Activated CD8-positive, alpha-beta memory T cell treated with anti-CD3 and anti-CD28 coated beads, Interleukin-2, amount 50 U/mL, for 1 hour (primary cell): Measurements from ENCODE around the gene CDK8.

Experiments
- DNase-seq: peaks from one replicate; pipeline ENCODE4 v3.0.0-alpha.2; 2020; ENCODE audit errors: extremely low read depth

The CDK8 gene

GRCh38 chr13:26382366-26382765 lies 128.4 kb downstream of the CDK8 start:
- DNase-seq, result no peak

DNA sequence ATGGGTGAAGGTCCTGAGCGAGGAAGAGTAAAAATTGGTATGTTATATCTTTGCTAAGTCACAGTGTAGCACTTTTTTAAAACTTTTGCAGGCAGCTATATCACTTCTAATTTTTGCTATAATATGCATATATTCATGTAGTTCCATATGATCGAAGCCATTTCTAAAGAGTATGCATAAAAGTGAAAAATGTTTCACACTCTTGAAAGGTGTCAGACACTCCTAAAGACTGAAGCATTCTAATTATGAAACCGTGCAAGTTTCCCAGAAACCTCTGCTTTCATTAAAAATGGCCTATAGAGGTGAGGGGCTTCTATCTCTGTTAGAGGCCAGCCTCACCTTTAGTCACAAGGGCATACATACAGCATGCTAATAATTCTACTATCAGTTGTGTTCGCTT lies 128.9 kb downstream of the CDK8 start:
- no peak for DNase-seq

- no peak for DNase-seq
Measured at GRCh38 chr13:26384587-26384986, 130.7 kb downstream of the CDK8 start.

DNA sequence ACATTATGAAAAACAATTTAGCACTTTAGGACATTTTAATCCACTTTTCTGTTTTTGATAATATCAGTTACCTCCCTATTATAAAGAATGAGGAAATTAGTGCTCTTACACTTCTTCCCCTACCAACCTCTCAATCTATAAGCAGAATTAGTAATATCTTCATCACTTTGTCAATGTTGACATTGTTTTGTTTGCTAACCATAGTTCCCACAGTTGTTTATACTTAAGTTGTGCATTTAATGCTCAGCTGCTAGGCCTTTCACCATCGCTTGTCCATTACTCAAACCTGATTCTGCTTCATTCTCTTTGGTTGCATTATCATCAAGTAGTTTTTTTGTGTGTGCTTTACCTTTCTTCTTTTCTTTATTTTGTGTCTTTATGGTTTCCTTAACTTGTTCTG lies 132.1 kb downstream of the CDK8 start:
- DNase-seq, result no peak

GRCh38 chr13:26390203-26390602 lies 136.3 kb downstream of the CDK8 start:
- no peak for DNase-seq

GRCh38 chr13:26400545-26400944 lies 146.6 kb downstream of the CDK8 start:
- no peak for DNase-seq

DNA sequence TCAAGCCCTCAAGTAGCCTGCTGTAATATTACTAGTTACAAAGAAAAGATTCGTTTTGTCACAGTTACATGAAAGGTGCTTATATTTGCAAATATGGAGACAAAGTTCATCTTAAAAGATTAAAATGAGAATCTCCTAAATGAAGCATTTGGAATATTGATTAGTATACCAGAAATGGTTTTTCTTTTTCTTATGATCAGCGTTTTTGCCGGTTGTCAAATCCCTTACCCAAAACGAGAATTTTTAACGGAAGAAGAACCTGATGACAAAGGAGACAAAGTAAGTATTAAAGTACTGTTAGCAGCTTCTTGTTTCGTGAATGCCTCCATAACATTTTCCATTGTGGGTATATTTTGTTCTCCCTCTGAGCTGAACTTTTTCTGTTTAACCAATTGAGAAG lies 147.1 kb downstream of the CDK8 start:
- DNase-seq, result no peak

DNA sequence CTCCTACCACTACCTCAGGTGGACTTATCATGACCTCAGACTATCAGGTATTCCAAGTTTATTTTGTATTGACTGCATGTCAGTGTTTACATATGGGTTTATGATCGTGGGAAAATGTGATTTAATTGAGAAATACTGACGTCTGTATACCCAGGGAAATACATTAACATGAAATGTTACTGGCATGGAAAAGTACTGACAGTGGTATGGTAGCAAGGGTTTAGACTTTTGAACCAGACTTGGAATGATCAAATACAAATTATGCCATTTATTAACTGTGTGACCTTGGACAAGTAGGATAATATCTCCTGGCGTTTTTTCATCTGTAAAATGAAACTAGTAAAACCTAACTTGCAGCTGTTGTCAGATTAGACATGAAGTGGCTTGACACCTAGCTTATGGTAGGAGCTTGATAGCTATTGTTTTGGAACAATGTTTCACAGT lies 147.7 kb downstream of the CDK8 start:
- DNase-seq, result no peak

GRCh38 chr13:26406791-26407190 lies 152.9 kb downstream of the CDK8 start:
- no peak for DNase-seq

GRCh38 chr13:26411206-26411605 lies 157.3 kb downstream of the CDK8 start:
- DNase-seq, result no peak

- no peak for DNase-seq
Measured at GRCh38 chr13:26412263-26412662, 158.3 kb downstream of the CDK8 start.

DNA sequence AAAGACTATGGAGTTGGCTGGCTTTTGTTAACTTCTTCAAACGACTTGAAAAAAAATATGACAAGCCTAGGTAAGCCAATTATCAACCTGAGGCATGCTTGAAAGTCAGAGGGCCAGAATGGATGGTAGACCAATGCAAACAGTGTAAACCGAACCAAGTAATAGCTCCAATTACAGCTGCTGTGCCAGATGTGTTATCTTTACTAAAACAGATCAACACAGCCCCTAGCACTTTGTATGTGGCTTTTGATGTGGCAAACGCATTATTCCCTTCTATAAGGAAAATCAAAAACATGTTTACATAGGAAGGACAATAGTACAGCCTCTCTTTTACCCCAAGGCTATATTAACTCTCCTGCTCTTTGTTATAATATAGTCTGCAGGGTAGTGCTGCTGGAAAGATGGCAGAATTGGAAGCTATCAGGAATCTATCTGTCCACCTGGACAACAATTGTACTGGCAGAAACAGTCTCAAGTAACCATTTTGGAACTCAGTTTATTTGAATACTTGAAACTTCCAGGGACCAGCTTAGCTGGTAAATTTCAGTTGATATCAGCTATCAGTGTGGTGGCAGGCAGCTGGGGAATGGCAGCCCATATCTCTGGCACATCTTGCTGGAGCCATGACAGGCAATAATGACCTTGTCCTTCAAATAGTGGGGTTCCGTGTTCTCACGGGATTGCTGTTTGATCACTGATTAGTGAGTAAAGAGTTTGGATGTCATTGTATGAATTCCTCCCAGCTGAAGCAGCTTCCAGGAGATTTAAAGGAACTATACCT lies 159.2 kb downstream of the CDK8 start:
- DNase-seq, result no peak

DNA sequence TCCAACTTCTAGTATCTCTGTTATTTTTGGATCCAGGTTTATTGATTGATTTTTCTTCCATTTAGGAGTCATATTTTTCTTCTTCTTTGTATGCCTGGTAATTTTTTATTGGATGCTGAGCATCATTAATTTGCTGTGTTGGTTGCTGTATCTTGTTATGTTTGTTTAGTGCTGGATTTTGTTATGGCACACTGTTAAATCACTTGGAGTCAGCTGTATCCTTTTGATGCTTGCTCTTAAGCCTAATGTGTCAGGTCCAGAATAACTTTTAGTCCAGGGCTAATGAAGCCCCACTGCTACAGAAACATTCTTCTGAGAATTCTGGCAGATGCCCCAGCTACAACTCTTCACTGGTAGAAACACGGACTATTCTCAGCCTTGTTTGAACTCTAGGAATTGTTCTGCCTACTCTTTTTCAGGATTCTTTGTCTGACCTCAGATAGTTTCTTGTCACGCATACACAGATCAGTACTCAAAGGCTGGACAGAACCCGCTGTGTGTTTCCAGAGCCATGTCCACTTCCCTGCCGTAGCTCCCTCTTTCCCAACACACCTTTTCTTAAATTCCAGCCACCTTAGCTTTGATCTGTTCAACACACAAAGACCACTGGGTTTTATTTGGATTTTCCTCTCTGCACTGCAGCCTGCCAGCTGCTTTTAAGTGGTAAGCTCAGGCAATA lies 166.5 kb downstream of the CDK8 start:
- no peak for DNase-seq

DNA sequence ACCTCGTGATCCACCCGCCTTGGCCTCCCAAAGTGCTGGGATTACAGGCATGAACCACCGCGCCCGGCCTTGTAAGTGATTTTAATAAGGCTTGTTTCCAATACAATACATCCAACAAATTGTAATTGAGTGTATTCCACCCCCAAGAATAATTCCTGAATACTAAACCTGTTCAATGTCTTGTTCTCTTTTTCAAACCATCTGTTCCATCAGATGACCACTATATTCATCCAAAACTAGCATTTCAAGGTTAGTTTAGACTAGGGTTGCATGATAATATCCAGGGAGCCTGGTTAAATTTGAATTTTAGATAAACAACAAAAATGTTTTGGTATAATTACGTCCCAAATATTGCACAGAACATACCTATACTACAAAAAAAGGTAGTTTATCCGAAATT lies 168.1 kb downstream of the CDK8 start:
- DNase-seq, result no peak

DNA sequence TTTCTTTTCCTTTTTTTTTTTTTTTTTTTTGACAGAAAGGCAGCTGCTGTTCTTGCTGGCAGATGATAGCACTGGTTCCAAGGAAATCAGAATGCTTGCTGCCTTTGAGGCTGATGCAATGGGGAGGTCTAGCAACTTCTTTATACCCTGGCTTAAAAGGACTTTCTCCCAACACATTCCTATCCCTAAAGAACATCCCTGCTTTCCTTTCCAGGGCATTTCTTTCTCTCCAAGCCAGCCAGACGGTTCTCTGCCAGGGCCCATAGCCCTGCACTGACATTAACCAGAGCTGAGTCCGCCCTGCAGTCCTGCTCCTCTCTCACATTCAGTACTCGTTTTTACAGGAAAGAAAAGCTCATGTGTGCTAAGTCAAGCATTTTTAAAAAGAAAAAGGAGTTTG lies 169.7 kb downstream of the CDK8 start:
- DNase-seq, result no peak

- DNase-seq, result no peak
Measured at GRCh38 chr13:26424181-26424580, 170.3 kb downstream of the CDK8 start.

DNA sequence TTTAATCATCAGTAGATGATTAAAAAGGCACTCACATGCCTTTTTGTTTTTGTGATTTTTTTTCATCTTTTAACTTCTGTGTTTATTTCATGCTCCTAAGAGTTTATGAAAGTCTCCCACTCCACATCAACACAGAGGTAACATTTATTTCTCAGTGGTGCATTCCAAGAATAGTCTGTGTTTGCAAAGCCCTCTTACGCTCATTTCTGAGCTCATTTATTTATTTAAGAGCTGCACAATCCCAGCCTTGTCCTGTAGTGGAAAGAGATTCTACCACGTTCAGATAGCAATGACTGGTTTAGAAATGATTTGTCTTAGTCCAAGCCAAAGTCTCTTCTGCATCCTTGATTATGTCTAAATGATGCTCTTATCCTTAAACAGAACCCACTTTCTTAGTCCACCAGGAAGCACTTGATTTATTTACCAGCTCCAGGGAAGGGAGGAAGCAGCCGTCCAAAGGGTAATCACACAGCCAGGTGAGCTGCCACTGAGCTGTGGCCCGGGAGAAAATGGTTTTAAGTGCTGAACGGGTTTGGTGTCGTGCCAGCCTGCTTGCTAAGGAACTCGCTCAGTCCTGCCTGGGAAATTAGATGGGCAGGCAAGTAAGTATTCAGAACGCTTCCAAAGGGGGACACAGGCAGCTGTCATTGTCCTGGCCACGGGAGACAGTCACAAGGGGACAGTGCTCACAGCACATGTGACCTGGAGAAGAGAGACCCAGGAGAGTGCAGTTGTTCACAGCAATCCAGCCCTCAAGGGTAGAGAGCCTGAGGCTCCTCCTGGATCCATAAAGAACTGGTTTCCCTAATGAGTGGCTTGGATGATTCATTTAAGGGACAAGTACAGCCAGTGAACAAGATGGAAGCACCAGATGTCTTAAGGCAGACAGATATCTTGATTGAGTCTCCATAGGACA lies 171.8 kb downstream of the CDK8 start:
- DNase-seq, result no peak

GRCh38 chr13:26433776-26434175 lies 179.8 kb downstream of the CDK8 start:
- DNase-seq, result no peak

- no peak for DNase-seq
Measured at GRCh38 chr13:26435171-26435570, 181.2 kb downstream of the CDK8 start.

GRCh38 chr13:26435646-26436045 lies 181.7 kb downstream of the CDK8 start:
- no peak for DNase-seq

GRCh38 chr13:26436914-26437313 lies 183.0 kb downstream of the CDK8 start:
- DNase-seq, result no peak

DNA sequence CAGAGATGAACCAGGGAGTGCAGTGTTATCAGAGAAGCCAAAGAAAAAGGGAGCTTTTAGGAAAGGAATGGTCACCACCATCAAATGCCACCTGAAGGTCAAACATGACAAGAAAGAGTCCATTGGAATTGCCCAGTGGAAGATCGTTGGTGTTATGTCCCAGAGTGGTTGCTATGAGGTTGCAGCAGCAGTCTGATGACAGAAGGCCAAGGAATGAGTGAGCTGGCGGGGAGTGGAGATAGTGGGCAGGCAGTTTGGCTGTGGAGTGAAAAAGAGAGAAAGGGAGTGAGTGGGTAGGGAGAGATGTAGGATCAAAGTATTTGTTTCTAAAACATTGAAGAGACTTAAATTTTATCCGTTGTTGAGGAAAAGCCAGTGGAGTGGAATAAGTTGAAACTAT lies 186.2 kb downstream of the CDK8 start:
- DNase-seq, result no peak
